ENCODE measurements around the gene AEN.

GRCh38 chr15:88617031-88617722 lies 4.0 kb upstream of the AEN start:
- no peak for TF ChIP-seq POLR2AphosphoS5 (IDR thresholded peaks at IDR 0.05)
- no peak for TF ChIP-seq CTCF (IDR thresholded peaks at IDR 0.05)
